ENCODE measurements around the gene TAF11L13. TPM values are rescaled to one million over a fixed set of nuclear protein-coding genes. Genes with fewer than 3 reads are reported as not detected.
"Not testable (repeated sequence)": the region's sequence is repeated elsewhere in the genome, so short reads cannot be mapped to it uniquely, and the experiment has no call there.

TAF11L13 gene
- total RNA-seq, 1 experiment from 2014 or later: not detected

GRCh38 chr5:17604951-17605350 is 26.9 kb upstream of the TAF11L13 start (continued):
- TF ChIP-seq SP1 (CRISPR knock-in tag; conservative IDR thresholded peaks at IDR 0.05) (no peak), SMAD4 (CRISPR knock-in tag; IDR thresholded peaks at IDR 0.05) (no peak)

DNA sequence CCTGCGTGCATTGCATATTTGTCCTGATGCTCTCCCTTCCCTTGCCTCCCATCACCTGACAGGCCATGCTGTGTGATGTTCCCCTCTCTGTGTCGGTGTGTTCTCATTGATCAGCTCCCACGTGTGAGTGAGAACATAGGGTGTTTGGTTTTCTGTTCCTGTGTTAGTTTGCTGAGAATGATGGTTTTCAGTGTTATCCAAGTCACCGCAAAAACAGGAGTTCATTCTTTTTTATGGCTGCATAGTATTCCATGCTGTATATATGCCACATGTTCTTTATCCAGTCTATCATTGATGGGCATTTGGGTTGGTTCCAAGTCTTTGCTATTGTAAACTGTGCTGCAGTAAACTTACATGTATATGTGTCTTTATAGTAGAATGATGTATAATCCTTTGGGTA is 24.4 kb upstream of the TAF11L13 start:
- CTCF ChIA-PET; H3K36me3 Mint-ChIP-seq; ATAC-seq; H3K4me3 Mint-ChIP-seq; H3K27me3 Mint-ChIP-seq (ENCODE audit: low read depth); H3K27ac Mint-ChIP-seq; DNase-seq (ENCODE audit: low spot score); H3K9me3 Mint-ChIP-seq; H3K4me1 Mint-ChIP-seq; POLR2A ChIA-PET: not testable (repeated sequence)

DNA sequence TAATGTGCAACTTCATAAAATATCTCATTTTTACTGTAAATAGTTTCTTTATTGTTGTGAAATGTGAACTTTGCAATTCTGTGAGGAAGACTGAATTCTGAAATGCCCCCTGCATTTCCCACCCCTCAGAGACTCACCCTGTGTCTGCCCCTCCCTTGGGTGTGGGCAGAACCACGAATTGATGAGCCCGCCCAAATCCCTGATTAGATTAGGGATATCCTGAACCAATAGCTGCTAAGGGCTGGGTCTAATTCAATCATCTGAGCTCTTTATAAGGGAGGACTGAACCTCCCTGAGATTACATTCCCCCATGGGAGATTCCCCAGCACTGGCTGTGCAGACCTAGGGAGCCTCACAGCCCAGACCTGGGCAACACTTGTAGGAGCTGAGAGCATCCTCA is 21.8 kb upstream of the TAF11L13 start, which contains the start of gene TAF11L12:
TSS of gene TAF11L12 (plus strand) at position 301 of the 400 bp plus-strand sequence.
- H3K36me3 Mint-ChIP-seq; H3K27ac Mint-ChIP-seq; POLR2A ChIA-PET; H3K27me3 Mint-ChIP-seq (ENCODE audit: low read depth); H3K4me3 Mint-ChIP-seq; H3K9me3 Mint-ChIP-seq; DNase-seq (ENCODE audit: low spot score); H3K4me1 Mint-ChIP-seq; ATAC-seq: not testable (repeated sequence)
- CTCF ChIA-PET: interaction anchor here (2.1 kb wide), 1 partner anchor 10 kb away, joined by 7 read pairs; no protein-coding TSS in a partner anchor

- H3K27ac Mint-ChIP-seq: no peak overlapping the region
- H3K4me1 Mint-ChIP-seq: no peaks in the 10 kb centered on the region
- H3K36me3 Mint-ChIP-seq: no peaks in the 10 kb centered on the region
- no peak overlapping the region for H3K4me3 Mint-ChIP-seq
- ChIA-PET POLR2A (no interaction called here), CTCF (no interaction called here)
- no peaks in the 10 kb centered on the region; the same call in 1 of the 2 replicates for H3K27me3 Mint-ChIP-seq (ENCODE audit: low read depth)
- DNase-seq (ENCODE audit: low spot score) (no peak), ATAC-seq (no peak)
- peaks cover 5% of the 10 kb centered on the region for H3K9me3 Mint-ChIP-seq
- TF ChIP-seq TEAD1 (CRISPR knock-in tag; IDR thresholded peaks at IDR 0.05): no peak
- TF ChIP-seq SMAD4 (CRISPR knock-in tag; IDR thresholded peaks at IDR 0.05): no peak
- TF ChIP-seq NR2C2 (CRISPR knock-in tag; IDR thresholded peaks at IDR 0.05): no peak
- no peak for TF ChIP-seq ESRRA (CRISPR knock-in tag; IDR thresholded peaks at IDR 0.05; ENCODE audit: borderline replicate concordance)
- TF ChIP-seq ZNF232 (CRISPR knock-in tag; IDR thresholded peaks at IDR 0.05): no peak
- no peak for TF ChIP-seq FOXK1 (CRISPR knock-in tag; IDR thresholded peaks at IDR 0.05)
- no peak for TF ChIP-seq ZBTB21 (CRISPR knock-in tag; IDR thresholded peaks at IDR 0.05; ENCODE audit: borderline replicate concordance)
- TF ChIP-seq SMAD3 (CRISPR knock-in tag; IDR thresholded peaks at IDR 0.05; ENCODE audit: borderline replicate concordance): no peak
- TF ChIP-seq PRDM15 (CRISPR knock-in tag; IDR thresholded peaks at IDR 0.05): no peak
- no peak for TF ChIP-seq CREM (CRISPR knock-in tag; IDR thresholded peaks at IDR 0.05)
- TF ChIP-seq, protein P1, sequence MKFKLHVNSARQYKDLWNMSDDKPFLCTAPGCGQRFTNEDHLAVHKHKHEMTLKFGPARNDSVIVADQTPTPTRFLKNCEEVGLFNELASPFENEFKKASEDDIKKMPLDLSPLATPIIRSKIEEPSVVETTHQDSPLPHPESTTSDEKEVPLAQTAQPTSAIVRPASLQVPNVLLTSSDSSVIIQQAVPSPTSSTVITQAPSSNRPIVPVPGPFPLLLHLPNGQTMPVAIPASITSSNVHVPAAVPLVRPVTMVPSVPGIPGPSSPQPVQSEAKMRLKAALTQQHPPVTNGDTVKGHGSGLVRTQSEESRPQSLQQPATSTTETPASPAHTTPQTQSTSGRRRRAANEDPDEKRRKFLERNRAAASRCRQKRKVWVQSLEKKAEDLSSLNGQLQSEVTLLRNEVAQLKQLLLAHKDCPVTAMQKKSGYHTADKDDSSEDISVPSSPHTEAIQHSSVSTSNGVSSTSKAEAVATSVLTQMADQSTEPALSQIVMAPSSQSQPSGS (CRISPR knock-in tag; IDR thresholded peaks at IDR 0.05; ENCODE audit: borderline replicate concordance, low read depth): no peak
- no peak for TF ChIP-seq CREB1 (CRISPR knock-in tag; IDR thresholded peaks at IDR 0.05)
- TF ChIP-seq, protein P2, sequence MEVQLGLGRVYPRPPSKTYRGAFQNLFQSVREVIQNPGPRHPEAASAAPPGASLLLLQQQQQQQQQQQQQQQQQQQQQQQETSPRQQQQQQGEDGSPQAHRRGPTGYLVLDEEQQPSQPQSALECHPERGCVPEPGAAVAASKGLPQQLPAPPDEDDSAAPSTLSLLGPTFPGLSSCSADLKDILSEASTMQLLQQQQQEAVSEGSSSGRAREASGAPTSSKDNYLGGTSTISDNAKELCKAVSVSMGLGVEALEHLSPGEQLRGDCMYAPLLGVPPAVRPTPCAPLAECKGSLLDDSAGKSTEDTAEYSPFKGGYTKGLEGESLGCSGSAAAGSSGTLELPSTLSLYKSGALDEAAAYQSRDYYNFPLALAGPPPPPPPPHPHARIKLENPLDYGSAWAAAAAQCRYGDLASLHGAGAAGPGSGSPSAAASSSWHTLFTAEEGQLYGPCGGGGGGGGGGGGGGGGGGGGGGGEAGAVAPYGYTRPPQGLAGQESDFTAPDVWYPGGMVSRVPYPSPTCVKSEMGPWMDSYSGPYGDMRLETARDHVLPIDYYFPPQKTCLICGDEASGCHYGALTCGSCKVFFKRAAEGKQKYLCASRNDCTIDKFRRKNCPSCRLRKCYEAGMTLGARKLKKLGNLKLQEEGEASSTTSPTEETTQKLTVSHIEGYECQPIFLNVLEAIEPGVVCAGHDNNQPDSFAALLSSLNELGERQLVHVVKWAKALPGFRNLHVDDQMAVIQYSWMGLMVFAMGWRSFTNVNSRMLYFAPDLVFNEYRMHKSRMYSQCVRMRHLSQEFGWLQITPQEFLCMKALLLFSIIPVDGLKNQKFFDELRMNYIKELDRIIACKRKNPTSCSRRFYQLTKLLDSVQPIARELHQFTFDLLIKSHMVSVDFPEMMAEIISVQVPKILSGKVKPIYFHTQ (CRISPR knock-in tag; IDR thresholded peaks at IDR 0.05): no peak
- no peak for TF ChIP-seq NFE2L1 (CRISPR knock-in tag; IDR thresholded peaks at IDR 0.05)
- no peak for TF ChIP-seq NFYB (CRISPR knock-in tag; conservative IDR thresholded peaks at IDR 0.05; ENCODE audit: low read depth)
- TF ChIP-seq, protein P3, sequence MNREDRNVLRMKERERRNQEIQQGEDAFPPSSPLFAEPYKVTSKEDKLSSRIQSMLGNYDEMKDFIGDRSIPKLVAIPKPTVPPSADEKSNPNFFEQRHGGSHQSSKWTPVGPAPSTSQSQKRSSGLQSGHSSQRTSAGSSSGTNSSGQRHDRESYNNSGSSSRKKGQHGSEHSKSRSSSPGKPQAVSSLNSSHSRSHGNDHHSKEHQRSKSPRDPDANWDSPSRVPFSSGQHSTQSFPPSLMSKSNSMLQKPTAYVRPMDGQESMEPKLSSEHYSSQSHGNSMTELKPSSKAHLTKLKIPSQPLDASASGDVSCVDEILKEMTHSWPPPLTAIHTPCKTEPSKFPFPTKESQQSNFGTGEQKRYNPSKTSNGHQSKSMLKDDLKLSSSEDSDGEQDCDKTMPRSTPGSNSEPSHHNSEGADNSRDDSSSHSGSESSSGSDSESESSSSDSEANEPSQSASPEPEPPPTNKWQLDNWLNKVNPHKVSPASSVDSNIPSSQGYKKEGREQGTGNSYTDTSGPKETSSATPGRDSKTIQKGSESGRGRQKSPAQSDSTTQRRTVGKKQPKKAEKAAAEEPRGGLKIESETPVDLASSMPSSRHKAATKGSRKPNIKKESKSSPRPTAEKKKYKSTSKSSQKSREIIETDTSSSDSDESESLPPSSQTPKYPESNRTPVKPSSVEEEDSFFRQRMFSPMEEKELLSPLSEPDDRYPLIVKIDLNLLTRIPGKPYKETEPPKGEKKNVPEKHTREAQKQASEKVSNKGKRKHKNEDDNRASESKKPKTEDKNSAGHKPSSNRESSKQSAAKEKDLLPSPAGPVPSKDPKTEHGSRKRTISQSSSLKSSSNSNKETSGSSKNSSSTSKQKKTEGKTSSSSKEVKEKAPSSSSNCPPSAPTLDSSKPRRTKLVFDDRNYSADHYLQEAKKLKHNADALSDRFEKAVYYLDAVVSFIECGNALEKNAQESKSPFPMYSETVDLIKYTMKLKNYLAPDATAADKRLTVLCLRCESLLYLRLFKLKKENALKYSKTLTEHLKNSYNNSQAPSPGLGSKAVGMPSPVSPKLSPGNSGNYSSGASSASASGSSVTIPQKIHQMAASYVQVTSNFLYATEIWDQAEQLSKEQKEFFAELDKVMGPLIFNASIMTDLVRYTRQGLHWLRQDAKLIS (CRISPR knock-in tag; IDR thresholded peaks at IDR 0.05; ENCODE audit: borderline replicate concordance): no peak
Measured at GRCh38 chr5:17614872-17615605, 16.8 kb upstream of the TAF11L13 start.
